ENCODE measurements around the gene DIPK1B.

DIPK1B gene

GRCh38 chr9:136686794-136687711 is 25.3 kb upstream of the DIPK1B start, which contains the start of gene AGPAT2:
AGPAT2 (minus strand) TSS chr9:136687457; CDS start chr9:136687357, 100 bp downstream.
- peak; percentile 63 for DNase-seq

GRCh38 chr9:136687721-136688223 is 24.6 kb upstream of the DIPK1B start:
- DNase-seq = no peak

- no peak for DNase-seq
Measured at GRCh38 chr9:136688274-136689107, 23.9 kb upstream of the DIPK1B start.

- no peak for DNase-seq
Measured at GRCh38 chr9:136689108-136689460, 23.3 kb upstream of the DIPK1B start.

GRCh38 chr9:136690104-136690805 is 22.1 kb upstream of the DIPK1B start:
- DNase-seq = no peak

- no peak for DNase-seq
Measured at GRCh38 chr9:136690806-136691261, 21.5 kb upstream of the DIPK1B start.

GRCh38 chr9:136691316-136692184 is 20.8 kb upstream of the DIPK1B start:
- DNase-seq = no peak

GRCh38 chr9:136692185-136693134 is 19.9 kb upstream of the DIPK1B start:
- DNase-seq = no peak

GRCh38 chr9:136693135-136693489 is 19.3 kb upstream of the DIPK1B start:
- no peak for DNase-seq

GRCh38 chr9:136693490-136694162 is 18.7 kb upstream of the DIPK1B start:
- no peak for DNase-seq

- DNase-seq = no peak
Measured at GRCh38 chr9:136694163-136694871, 18.1 kb upstream of the DIPK1B start.

- DNase-seq = no peak
Measured at GRCh38 chr9:136694872-136695247, 17.5 kb upstream of the DIPK1B start.

- DNase-seq = no peak
Measured at GRCh38 chr9:136695435-136695895, 16.9 kb upstream of the DIPK1B start.

GRCh38 chr9:136695955-136696354 is 16.4 kb upstream of the DIPK1B start:
- no peak for DNase-seq

- no peak for DNase-seq
Measured at GRCh38 chr9:136696502-136696901, 15.9 kb upstream of the DIPK1B start.

- DNase-seq = no peak
Measured at GRCh38 chr9:136697146-136697820, 15.1 kb upstream of the DIPK1B start.

GRCh38 chr9:136697821-136698526 is 14.4 kb upstream of the DIPK1B start:
- no peak for DNase-seq

GRCh38 chr9:136698635-136699246 is 13.6 kb upstream of the DIPK1B start:
- no peak for DNase-seq
